ENCODE measurements around the gene RREB1.

DNA sequence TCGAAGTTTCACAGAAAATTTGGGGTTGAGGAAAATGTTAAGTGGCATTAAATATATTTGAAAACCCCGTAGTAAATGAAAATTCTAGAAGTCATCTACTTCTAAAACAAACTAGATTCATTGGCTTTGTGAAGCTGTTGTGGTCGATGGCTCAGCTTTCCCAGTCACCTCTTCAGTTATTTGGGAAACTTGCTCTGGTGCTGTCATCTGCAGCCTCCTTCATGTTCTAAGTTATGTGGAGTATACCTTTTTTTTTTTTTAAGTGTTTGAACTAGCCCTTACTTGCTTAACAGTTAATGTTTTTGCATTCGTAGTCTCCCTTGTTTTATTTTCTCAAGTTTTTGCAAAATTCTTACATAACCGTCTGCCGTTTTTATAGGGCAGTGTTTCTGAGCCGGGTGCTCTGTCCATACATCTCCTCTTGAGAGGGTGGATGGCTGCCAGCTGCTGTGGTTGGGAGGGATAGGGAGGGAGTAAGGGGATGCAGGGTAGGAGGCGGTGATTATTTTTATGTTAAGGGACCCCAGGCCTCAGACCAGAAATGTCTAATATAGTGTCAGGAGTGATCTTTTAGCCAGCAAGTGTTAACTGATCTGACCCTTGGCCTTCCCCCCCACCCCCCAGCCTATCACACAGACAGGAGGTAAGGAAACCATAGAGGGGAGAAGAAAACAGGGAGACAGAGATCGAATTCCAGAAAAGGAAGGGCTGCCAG is 7.1 kb downstream of the RREB1 start:
- TF ChIP-seq, protein P1, sequence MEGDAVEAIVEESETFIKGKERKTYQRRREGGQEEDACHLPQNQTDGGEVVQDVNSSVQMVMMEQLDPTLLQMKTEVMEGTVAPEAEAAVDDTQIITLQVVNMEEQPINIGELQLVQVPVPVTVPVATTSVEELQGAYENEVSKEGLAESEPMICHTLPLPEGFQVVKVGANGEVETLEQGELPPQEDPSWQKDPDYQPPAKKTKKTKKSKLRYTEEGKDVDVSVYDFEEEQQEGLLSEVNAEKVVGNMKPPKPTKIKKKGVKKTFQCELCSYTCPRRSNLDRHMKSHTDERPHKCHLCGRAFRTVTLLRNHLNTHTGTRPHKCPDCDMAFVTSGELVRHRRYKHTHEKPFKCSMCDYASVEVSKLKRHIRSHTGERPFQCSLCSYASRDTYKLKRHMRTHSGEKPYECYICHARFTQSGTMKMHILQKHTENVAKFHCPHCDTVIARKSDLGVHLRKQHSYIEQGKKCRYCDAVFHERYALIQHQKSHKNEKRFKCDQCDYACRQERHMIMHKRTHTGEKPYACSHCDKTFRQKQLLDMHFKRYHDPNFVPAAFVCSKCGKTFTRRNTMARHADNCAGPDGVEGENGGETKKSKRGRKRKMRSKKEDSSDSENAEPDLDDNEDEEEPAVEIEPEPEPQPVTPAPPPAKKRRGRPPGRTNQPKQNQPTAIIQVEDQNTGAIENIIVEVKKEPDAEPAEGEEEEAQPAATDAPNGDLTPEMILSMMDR (IDR thresholded peaks at IDR 0.05; ENCODE audit: extremely low read depth in 1 of 2, insufficient read depth in 1 of 2, low read depth in 1 of 2, low read length in 2 of 2) = no peak
- no peak for TF ChIP-seq EZH2 (IDR thresholded peaks at IDR 0.05; ENCODE audit: borderline replicate concordance, low read depth, low read length, severe bottlenecking)

Data from endothelial cell of umbilical vein (primary cell).